NCI-H82 (cell line): ENCODE measurements around the gene C2orf78.

Experiments
- DNase-seq: peaks from one replicate; lab custom pipeline; 2025; lab: John Stamatoyannopoulos, UW

C2orf78 gene

GRCh38 chr2:73839653-73840411 lies 55.8 kb downstream of the C2orf78 start:
- DNase-seq, result no peak

DNA sequence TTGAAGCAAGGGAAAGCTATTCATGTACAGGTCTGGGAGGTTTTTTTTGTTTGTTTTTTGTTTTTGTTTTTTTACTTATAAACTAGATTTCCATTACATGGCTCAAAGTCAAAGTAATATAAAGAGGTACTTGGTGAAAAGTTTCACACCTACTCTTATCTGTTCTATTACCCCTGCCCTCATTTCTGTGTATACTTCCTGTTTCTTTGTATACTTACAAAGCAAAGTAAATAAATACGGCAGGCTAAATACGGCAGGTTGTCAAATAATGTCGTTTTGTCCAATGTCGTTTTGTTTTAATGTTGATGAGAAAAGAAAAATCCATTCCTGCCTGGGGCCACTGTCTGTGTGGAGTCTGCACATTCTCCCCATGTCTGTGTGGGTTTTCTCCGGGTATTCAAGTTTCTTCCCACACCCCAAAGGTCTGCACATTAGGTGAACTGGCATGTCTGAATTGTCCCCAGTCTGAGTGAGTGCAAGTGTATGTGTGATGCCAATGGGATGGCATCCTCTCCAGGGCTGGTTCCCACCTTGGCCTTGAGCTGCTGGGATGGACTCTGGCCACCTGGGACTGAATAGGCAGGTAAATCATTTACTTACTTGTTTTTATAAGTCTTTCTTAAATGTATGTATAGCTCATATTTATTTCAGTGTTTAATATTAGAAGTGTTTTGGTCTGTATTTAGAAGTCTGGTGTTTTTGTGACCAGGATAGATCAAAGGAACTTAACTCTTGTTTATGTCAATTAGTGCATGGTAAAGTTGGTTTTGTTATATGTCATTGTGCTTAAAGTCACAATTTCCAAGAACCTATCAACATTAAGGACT lies 58.1 kb downstream of the C2orf78 start:
- no peak for DNase-seq

GRCh38 chr2:73842739-73843019 lies 58.7 kb downstream of the C2orf78 start:
- no peak for DNase-seq

- DNase-seq, result no peak
Observed at GRCh38 chr2:73844087-73844486, 60.1 kb downstream of the C2orf78 start.

- DNase-seq, result no peak
Observed at GRCh38 chr2:73850009-73850408, 66.0 kb downstream of the C2orf78 start.

DNA sequence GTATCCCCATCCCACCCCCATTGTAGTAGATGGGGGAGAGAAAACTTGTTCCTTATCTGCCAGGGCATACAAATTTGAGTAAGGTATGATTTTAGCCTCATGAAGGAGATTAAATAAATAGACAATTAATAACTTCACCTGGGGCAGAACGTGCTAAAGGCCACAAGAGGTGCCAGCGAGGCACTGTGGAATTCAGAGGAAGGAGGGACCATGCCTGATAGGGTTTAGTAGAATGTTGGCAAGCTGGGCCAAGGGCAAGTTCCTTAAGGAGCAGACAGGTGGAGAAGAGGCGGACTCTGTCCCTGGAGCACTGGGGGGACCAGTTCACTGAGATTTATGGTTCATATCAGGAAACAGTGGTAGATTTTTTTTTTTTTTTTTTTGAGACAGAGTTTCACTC lies 67.3 kb downstream of the C2orf78 start:
- peak; percentile 56 for DNase-seq

- no peak for DNase-seq
Observed at GRCh38 chr2:73852020-73852419, 68.0 kb downstream of the C2orf78 start.

DNA sequence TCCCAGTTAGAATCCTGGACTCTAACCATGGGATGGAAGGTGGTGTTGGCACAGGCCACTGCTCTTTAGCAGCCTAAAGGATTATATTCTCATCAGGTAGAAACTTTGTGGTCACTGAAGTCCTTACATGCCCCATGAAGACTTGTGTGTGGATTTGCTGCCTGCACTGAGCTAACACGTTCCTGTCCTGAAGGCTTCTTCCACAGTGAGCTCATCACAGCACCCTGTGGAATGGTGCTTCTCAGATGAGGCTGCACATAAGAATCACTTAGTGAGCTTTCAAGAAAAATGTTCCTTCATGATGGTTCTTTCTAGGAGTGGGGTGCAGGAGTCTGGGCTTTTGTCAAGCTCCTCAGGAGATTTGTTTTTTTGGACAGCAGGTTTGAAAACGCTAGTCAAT lies 71.5 kb downstream of the C2orf78 start:
- no peak for DNase-seq

GRCh38 chr2:73856214-73856613 lies 72.2 kb downstream of the C2orf78 start:
- no peak for DNase-seq

GRCh38 chr2:73859721-73860586 lies 76.0 kb downstream of the C2orf78 start:
- DNase-seq, result no peak

- DNase-seq, result no peak
Observed at GRCh38 chr2:73862987-73863386, 79.0 kb downstream of the C2orf78 start.
